Vagina (tissue), 2 donors: ENCODE results near the gene ZRANB3. TPM values are rescaled to one million over a fixed set of nuclear protein-coding genes. Genes with fewer than 3 reads are reported as not detected.

Source experiments
- DNase-seq, 2 donors: peaks; one replicate each; pipeline ENCODE4 v3.0.0-alpha.2; 2017; ENCODE audit errors: extremely low spot score in 2 of 2
- H3K27ac ChIP-seq: fragments of 200-600 bp; sonication (generic); one replicate; pipeline ENCODE4 v1.5.1; 2019
- H3K27me3 ChIP-seq: fragments of 200-600 bp; sonication (generic); one replicate; pipeline ENCODE4 v1.5.1; 2019
- H3K36me3 ChIP-seq, 2 donors: fragments of 200-600 bp; sonication (generic); one replicate each; pipeline ENCODE4 v1.5.1; 2017 to 2019
- H3K4me1 ChIP-seq: fragments of 200-600 bp; sonication (generic); one replicate; pipeline ENCODE4 v1.5.1; 2019
- H3K4me3 ChIP-seq, 2 donors: fragments of 200-600 bp; sonication (generic); 1 replicate in 1 of 2; 2 replicates in 1 of 2; pipeline ENCODE4 v1.5.1; 2016 to 2019
- H3K9me3 ChIP-seq: fragments of 200-600 bp; sonication (generic); one replicate; pipeline ENCODE4 v1.5.1; 2019
- CTCF ChIP-seq, 3 experiments: fragments of 450-650 bp in 2 of 3; fragments of 200-600 bp in 1 of 3; sonication (generic) in 1 of 3; IDR thresholded peaks; one replicate each; pipeline ENCODE4 v1.5.1; 2017 to 2019; ENCODE audit warnings: antibody characterized with exemption in 3 of 3, mild to moderate bottlenecking in 2 of 3, moderate library complexity in 2 of 3
- POLR2A ChIP-seq, 2 donors: fragments of 450-650 bp; IDR thresholded peaks; one replicate each; pipeline ENCODE4 v1.6.1; 2017; ENCODE audit warnings: antibody characterized with exemption in 2 of 2, mild to moderate bottlenecking in 2 of 2, moderate library complexity in 2 of 2
- POLR2AphosphoS5 ChIP-seq, 2 donors: sonication (generic); formaldehyde crosslinking; IDR thresholded peaks; one replicate each; pipeline ENCODE4 v1.9.0; 2017; ENCODE audit warnings: antibody characterized with exemption in 2 of 2, mild to moderate bottlenecking in 2 of 2, low read depth in 1 of 2; ENCODE audit not compliant: insufficient read depth in 1 of 2
- intact Hi-C: fragments of 100-400 bp; cut with DNase I; formaldehyde crosslinking; loops from one replicate; pipeline ENCODE4 v1.15.1; 2023
- total RNA-seq: library from RNA; depleted of rRNA; stranded (reverse); fragments of >200 nt; gene quantifications from one replicate; pipeline ENCODE4 v1.2.3, GENCODE V29; 2016

Gene ZRANB3
- total RNA-seq, 1 donor from 2014 or later, result 1.5 TPM

GRCh38 chr2:135219226-135219625, 311.8 kb downstream of the ZRANB3 start:
- intact Hi-C loops, result no loop called here
- no peaks in the 10 kb centered on the region for H3K36me3 ChIP-seq
- no peaks in the 10 kb centered on the region for H3K9me3 ChIP-seq
- no peak overlapping the region for H3K27ac ChIP-seq
- no peak overlapping the region for H3K4me3 ChIP-seq
- no peaks in the 10 kb centered on the region for H3K27me3 ChIP-seq
- DNase-seq, result no peak
- no peak for TF ChIP-seq CTCF (IDR thresholded peaks at IDR 0.05)
- no peak for TF ChIP-seq POLR2A (IDR thresholded peaks at IDR 0.05)
- TF ChIP-seq POLR2AphosphoS5 (IDR thresholded peaks at IDR 0.05; ENCODE audit: insufficient read depth in 1 of 2, low read depth in 1 of 2), result no peak
- H3K4me1 ChIP-seq, result no peaks in the 10 kb centered on the region

DNA sequence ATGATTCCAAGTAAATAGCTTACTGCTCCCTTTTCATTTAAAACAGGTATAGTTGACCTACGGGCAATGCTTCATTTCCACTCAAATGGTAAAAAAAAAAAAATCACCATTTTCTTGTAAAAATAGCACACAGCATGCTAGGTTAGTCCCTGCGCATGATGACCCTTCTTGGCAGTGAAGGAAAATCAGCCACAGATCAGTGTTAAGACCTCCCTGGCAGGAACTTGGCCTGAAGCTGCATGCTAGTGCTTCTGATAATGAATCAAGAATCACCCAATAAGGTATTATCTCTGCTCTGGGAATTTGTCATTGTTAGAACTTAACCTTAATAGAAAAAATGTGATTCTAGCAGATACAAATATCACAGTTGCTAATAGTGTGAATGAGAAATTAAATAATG, 312.6 kb downstream of the ZRANB3 start:
- Histone ChIP-seq H3K27me3 (no peaks in the 10 kb centered on the region), H3K4me3 (no peak overlapping the region), H3K27ac (no peak overlapping the region), H3K4me1 (no peaks in the 10 kb centered on the region), H3K36me3 (no peaks in the 10 kb centered on the region), H3K9me3 (no peaks in the 10 kb centered on the region)
- no peak for DNase-seq
- intact Hi-C loops, result no loop called here
- TF ChIP-seq POLR2AphosphoS5 (IDR thresholded peaks at IDR 0.05; ENCODE audit: insufficient read depth in 1 of 2, low read depth in 1 of 2), result no peak
- TF ChIP-seq CTCF (IDR thresholded peaks at IDR 0.05), result no peak
- no peak for TF ChIP-seq POLR2A (IDR thresholded peaks at IDR 0.05)

GRCh38 chr2:135212757-135213156, 318.3 kb downstream of the ZRANB3 start:
- Histone ChIP-seq H3K36me3 (no peaks in the 10 kb centered on the region), H3K4me1 (no peaks in the 10 kb centered on the region), H3K27me3 (no peaks in the 10 kb centered on the region), H3K9me3 (no peaks in the 10 kb centered on the region), H3K27ac (no peak overlapping the region), H3K4me3 (no peak overlapping the region)
- DNase-seq, result no peak
- no peak for TF ChIP-seq POLR2A (IDR thresholded peaks at IDR 0.05)
- TF ChIP-seq CTCF (IDR thresholded peaks at IDR 0.05), result no peak
- no peak for TF ChIP-seq POLR2AphosphoS5 (IDR thresholded peaks at IDR 0.05; ENCODE audit: insufficient read depth in 1 of 2, low read depth in 1 of 2)
- intact Hi-C loops, result no loop called here

DNA sequence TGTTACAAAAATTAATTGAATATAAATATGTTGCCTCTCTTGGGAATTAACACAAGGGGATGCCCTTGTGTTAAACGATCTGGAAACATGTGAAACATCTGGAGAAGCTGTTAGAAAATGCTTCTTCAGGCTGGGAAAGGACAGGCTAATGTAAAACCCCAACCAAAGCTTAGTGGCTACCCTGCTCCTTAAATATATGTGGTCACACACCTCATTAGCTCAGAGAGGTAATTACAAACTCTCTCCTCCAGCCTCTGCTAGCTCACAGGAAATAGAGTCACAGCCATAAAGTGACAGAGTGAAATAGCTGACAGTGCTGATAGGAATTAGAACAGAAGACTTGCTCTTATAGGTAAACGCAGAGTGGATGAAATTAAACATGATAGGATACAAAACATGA, 323.0 kb downstream of the ZRANB3 start:
- intact Hi-C loops, result no loop called here
- no peaks in the 10 kb centered on the region for H3K4me1 ChIP-seq
- TF ChIP-seq POLR2A (IDR thresholded peaks at IDR 0.05) (no peak), CTCF (IDR thresholded peaks at IDR 0.05) (no peak), POLR2AphosphoS5 (IDR thresholded peaks at IDR 0.05; ENCODE audit: insufficient read depth in 1 of 2, low read depth in 1 of 2) (no peak)

DNA sequence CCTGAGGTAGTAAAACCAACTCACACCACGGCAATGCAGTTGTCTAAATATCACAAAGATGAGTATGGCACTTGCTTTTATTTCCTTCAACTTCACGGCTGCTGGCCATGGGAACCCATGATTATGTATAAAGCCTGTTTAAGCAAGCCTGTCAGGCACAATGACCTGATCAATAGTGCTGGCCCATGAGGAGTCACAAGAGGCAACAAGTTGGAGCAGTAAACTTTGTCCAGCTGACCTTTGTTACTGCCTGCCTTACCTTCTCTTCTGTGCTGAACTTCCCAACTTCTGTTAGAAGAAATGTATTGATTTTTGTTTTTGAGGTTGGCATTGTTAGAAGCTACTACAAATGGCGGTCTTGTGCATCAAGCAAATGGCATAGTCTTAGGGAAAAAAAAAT, 327.1 kb downstream of the ZRANB3 start:
- no peaks in the 10 kb centered on the region for H3K4me1 ChIP-seq
- no peak overlapping the region for H3K4me3 ChIP-seq
- no peaks in the 10 kb centered on the region for H3K27me3 ChIP-seq
- no peaks in the 10 kb centered on the region for H3K36me3 ChIP-seq
- no peak for DNase-seq
- no peak overlapping the region for H3K27ac ChIP-seq
- H3K9me3 ChIP-seq, result no peaks in the 10 kb centered on the region
- TF ChIP-seq POLR2AphosphoS5 (IDR thresholded peaks at IDR 0.05; ENCODE audit: insufficient read depth in 1 of 2, low read depth in 1 of 2) (no peak), CTCF (IDR thresholded peaks at IDR 0.05) (no peak), POLR2A (IDR thresholded peaks at IDR 0.05) (no peak)
- intact Hi-C loops, result no loop called here

More for the DNA sequence above, 323.0 kb downstream of the ZRANB3 start:
- no peak overlapping the region for H3K27ac ChIP-seq
- no peak for DNase-seq
- no peaks in the 10 kb centered on the region for H3K9me3 ChIP-seq
- no peaks in the 10 kb centered on the region for H3K36me3 ChIP-seq
- no peaks in the 10 kb centered on the region for H3K27me3 ChIP-seq
- no peak overlapping the region for H3K4me3 ChIP-seq
